HL-60 (cell line): ENCODE data around the gene P3H3.
"Not testable (repeated sequence)": the region's sequence is repeated elsewhere in the genome, so short reads cannot be mapped to it uniquely, and the experiment has no call there.

Experiments
- CTCF ChIP-seq: IDR thresholded peaks from one replicate; pipeline ENCODE4 v1.5.1; 2011; ENCODE audit warnings: low read length, control low read depth, inconsistent platforms; ENCODE audit not compliant: insufficient read depth
- POLR2AphosphoS5 ChIP-seq: IDR thresholded peaks from 2 replicates; pipeline ENCODE4 v1.6.1; 2012; ENCODE audit warnings: low read depth
- REST ChIP-seq: IDR thresholded peaks from 2 replicates; pipeline ENCODE4 v1.6.1; 2012; ENCODE audit warnings: low read depth; ENCODE audit not compliant: insufficient replicate concordance

- TF ChIP-seq CTCF, POLR2AphosphoS5, REST: not testable (repeated sequence)
Observed at GRCh38 chr12:6888794-6889193, 60.6 kb downstream of the P3H3 start.
